Keratinocyte (primary cell): Measurements from ENCODE around the gene ZNF778.

Experiments used
- EZH2 ChIP-seq: IDR thresholded peaks from one replicate; pipeline ENCODE4 v1.6.1; 2012; ENCODE audit warnings: inconsistent platforms, mild to moderate bottlenecking, low read length, moderate library complexity
- TF ChIP-seq, protein P1 (sequence below), 3 experiments: IDR thresholded peaks in 1 of 3; conservative IDR thresholded peaks in 1 of 3; optimal IDR thresholded peaks in 1 of 3; 2 replicates in 2 of 3; 3 replicates in 1 of 3; pipeline versions ENCODE3 to v1.5.1; 2011; ENCODE audit warnings: low read length in 3 of 3, mild to moderate bottlenecking in 3 of 3, moderate library complexity in 2 of 3, control low read depth in 1 of 3, inconsistent platforms in 1 of 3; ENCODE audit not compliant: insufficient read depth in 2 of 3; ENCODE audit errors: extremely low read depth in 1 of 3

DNA sequence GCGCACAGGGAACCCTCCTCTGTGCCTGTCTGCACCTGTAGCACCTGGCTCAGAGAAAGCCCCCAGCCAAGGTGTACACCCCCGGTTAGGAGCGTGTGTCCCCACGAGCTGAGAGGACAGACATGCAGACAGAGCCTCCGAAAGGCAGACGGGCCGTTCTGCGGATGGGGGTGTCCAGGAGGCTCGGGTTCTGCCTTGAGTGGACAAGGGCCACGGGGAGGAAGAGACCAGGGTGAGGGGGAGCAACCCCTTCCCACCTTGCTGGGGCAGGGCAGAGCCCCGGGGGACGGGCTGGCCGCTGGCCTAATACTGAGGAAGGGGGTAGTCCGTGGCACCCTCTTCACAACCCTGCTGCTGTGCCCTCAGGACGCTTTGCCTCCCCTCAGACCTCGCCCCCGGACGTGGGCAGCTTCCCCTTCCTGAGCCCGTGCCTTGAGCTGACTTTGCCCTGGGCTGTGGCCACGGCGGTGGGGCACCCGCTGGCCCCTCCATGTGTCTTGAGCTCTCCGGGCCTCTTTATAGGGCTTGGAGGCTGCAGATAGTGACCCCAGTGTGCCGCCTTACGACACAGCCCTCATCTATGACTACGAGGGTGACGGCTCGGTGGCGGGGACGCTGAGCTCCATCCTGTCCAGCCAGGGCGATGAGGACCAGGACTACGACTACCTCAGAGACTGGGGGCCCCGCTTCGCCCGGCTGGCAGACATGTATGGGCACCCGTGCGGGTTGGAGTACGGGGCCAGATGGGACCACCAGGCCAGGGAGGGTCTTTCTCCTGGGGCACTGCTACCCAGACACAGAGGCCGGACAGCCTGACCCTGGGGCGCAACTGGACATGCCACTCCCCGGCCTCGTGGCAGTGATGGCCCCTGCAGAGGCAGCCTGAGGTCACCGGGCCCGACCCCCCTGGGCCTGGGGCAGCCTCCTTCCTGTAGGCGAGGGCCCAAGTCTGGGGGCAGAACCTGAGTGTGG is 22.9 kb upstream of the ZNF778 start:
- TF ChIP-seq, protein P1, sequence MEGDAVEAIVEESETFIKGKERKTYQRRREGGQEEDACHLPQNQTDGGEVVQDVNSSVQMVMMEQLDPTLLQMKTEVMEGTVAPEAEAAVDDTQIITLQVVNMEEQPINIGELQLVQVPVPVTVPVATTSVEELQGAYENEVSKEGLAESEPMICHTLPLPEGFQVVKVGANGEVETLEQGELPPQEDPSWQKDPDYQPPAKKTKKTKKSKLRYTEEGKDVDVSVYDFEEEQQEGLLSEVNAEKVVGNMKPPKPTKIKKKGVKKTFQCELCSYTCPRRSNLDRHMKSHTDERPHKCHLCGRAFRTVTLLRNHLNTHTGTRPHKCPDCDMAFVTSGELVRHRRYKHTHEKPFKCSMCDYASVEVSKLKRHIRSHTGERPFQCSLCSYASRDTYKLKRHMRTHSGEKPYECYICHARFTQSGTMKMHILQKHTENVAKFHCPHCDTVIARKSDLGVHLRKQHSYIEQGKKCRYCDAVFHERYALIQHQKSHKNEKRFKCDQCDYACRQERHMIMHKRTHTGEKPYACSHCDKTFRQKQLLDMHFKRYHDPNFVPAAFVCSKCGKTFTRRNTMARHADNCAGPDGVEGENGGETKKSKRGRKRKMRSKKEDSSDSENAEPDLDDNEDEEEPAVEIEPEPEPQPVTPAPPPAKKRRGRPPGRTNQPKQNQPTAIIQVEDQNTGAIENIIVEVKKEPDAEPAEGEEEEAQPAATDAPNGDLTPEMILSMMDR (optimal IDR thresholded peaks at IDR 0.05 in 1 of 3, IDR thresholded peaks at IDR 0.05 in 1 of 3, conservative IDR thresholded peaks at IDR 0.05 in 1 of 3; ENCODE audit: extremely low read depth in 1 of 3, insufficient read depth in 2 of 3, low read length in 3 of 3) = no peak
- no peak for TF ChIP-seq EZH2
